ENCODE data around the gene GIMAP8. TPM values are rescaled to one million over a fixed set of nuclear protein-coding genes. Genes with fewer than 3 reads are reported as not detected.
"Not testable (repeated sequence)": the region's sequence is repeated elsewhere in the genome, so short reads cannot be mapped to it uniquely, and the experiment has no call there.

The GIMAP8 gene
- total RNA-seq, 1 experiment from 2014 or later = not detected

GRCh38 chr7:150464962-150465361 lies 14.5 kb downstream of the GIMAP8 start:
- DNase-seq (ENCODE audit: low spot score) = no peak

DNA sequence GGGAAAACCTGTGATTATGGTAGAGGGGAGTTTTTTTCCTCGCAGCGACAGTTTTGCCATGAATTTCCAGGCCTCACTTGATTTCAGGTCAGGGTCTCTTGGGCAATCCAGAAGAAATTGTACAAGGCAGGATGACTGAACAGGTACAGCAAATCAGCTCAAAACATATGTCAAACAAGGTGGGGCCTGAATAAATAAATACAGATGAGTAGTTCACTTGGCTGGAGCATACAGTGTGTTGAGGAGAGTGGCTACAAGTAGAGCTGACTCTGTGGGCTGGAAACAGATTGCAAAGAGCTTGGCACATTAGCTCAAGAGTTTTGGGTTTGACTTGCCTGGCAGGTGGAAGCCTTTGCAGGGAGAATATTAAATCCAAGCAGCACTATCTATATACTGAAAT lies 15.0 kb downstream of the GIMAP8 start:
- DNase-seq (ENCODE audit: low spot score) = no peak

GRCh38 chr7:150466477-150466876 lies 16.0 kb downstream of the GIMAP8 start:
- DNase-seq (ENCODE audit: low spot score) = no peak

DNA sequence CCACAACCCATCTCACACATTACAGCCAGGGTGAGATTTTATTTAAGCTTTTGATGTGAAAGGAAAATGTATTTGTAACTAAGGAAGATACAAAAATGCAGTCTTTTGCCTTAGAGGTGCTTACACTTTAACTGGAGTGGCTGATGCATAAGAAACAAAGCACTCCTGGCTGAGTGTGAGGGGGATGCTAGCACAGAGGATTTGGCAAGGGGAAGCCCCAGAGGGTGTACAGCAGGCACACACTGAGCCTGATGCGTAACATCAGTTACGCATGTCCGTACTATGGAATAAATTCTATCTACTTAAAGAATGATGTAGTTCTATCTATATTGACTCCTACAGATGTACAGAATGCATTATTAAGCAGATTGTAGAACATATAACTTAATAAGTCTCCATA lies 17.8 kb downstream of the GIMAP8 start:
- no peak for DNase-seq (ENCODE audit: low spot score)

- no peak for DNase-seq (ENCODE audit: low spot score)
Measured at GRCh38 chr7:150471886-150472285, 21.5 kb downstream of the GIMAP8 start.

GRCh38 chr7:150473902-150474301 lies 23.5 kb downstream of the GIMAP8 start:
- DNase-seq (ENCODE audit: low spot score) = no peak

DNA sequence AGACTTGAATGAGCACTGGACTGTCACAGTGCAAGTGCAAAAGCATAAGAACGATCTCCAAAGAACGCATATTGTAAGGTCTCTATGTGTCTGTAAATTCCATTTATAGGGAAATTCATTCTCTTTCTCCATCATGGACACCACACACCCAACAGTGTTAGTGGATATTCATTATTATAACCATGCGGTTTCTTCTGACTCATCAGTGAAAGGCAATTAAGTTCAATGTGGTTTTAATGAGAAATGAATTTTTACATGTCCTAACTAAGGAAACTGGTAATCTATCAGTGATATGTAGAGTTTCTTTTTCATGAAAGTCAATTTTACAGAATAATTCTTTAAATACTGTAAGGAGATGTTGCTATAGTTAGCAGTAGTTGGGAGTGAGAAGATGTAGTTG lies 25.9 kb downstream of the GIMAP8 start:
- no peak for DNase-seq (ENCODE audit: low spot score)

DNA sequence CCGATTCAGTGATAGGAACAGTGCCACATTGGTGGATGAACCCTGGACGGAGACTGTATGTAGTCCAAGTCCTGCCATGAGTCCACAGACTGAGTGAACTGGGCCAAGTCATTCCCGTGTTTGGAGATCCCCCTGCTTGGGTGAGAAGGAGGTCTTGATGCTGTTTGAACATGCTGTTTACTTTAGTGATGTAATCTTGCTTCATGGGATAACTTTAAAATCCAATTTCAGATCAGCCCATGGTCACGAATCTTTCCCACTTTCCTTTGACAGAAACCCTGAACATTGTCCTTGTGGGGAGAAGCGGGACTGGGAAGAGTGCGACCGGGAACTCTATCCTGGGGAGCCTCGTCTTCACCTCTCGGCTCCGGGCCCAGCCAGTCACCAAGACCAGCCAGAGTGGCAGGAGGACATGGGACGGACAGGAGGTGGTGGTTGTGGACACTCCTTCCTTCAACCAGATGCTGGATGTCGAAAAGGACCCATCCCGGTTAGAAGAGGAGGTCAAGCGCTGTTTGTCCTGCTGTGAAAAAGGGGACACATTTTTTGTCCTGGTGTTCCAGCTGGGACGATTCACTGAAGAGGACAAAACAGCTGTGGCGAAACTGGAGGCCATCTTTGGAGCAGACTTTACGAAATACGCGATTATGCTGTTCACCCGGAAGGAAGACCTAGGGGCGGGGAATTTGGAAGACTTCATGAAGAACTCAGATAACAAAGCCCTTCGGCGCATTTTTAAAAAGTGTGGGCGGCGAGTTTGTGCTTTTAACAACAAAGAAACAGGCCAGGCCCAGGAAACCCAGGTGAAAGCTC lies 26.6 kb downstream of the GIMAP8 start:
- DNase-seq (ENCODE audit: low spot score) = no peak

GRCh38 chr7:150479023-150479716 lies 28.7 kb downstream of the GIMAP8 start:
- no peak for DNase-seq (ENCODE audit: low spot score)

GRCh38 chr7:150481186-150481920 lies 30.9 kb downstream of the GIMAP8 start:
- no peak for DNase-seq (ENCODE audit: low spot score)

DNA sequence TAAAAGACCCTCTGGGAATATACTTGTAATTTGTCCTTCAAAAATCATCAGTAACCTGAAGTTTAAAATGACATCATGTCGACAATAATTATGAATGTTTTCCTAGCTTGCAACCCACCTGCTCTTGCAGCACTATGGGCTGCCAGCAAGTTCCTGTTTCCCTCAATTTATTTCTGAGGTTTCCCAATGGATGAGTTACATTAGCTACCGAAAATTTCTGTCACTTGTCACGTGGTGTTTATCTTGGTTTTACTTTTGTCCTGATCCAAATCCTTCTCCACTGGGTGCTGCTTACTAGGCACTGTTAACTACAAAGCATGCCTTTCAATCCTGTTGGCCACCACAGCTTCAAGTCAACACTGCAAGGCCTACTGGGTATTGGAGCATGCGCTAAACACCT lies 31.5 kb downstream of the GIMAP8 start:
- DNase-seq (ENCODE audit: low spot score) = no peak

DNA sequence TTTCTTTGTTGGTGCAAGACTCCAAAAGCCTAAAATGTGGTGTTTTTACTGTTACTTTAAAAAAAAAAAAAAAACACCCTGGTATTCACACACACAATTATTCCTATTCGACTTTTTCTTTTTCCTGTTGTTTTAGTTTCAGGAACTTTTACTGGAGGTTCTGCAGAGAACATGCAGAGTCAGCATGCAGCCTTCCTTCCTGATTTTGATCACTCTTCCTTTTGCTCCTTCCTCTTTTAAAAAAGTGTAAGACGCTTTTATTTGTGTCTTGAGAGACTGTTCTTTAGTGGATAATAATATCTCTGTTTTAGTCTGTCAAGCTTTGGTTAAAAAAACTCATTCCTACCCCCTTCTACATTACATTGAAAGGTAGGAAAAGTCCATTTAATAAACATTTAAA lies 33.1 kb downstream of the GIMAP8 start:
- not testable (repeated sequence) for DNase-seq (ENCODE audit: low spot score)

GRCh38 chr7:150484071-150484470 lies 33.6 kb downstream of the GIMAP8 start:
- DNase-seq (ENCODE audit: low spot score) = not testable (repeated sequence)

DNA sequence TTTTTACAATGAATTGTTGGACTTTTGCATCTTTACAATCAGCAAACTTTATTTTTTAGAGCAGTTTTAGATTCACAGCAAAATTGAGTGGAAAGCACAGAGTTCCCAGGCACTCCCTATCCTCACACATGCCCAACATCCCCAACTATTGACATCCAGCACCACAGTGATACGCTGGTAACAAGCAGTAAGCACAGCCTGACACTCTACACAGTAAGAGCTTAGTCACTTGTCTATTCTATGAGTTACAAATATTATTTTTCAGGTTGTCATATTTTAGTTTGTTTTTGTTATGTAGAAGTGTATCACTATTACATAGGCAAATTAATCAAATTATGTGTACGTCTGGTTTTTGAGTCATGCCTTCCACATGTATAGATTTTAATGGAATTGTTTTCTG lies 37.2 kb downstream of the GIMAP8 start:
- no peak for DNase-seq (ENCODE audit: low spot score)

GRCh38 chr7:150489782-150490181 lies 39.4 kb downstream of the GIMAP8 start:
- no peak for DNase-seq (ENCODE audit: low spot score)

DNA sequence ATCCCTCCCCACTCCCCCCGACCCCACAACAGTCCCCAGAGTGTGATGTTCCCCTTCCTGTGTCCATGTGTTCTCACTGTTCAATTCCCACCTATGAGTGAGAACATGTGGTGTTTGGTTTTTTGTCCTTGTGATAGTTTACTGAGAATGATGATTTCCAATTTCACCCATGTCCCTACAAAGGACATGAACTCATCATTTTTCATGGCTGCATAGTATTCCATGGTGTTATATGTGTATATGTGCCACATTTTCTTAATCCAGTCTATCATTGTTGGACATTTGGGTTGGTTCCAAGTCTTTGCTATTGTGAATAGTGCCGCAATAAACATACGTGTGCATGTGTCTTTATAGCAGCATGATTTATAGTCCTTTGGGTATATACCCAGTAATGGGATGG lies 43.0 kb downstream of the GIMAP8 start:
- not testable (repeated sequence) for DNase-seq (ENCODE audit: low spot score)

- no peak for DNase-seq (ENCODE audit: low spot score)
Measured at GRCh38 chr7:150502519-150502918, 52.1 kb downstream of the GIMAP8 start.

DNA sequence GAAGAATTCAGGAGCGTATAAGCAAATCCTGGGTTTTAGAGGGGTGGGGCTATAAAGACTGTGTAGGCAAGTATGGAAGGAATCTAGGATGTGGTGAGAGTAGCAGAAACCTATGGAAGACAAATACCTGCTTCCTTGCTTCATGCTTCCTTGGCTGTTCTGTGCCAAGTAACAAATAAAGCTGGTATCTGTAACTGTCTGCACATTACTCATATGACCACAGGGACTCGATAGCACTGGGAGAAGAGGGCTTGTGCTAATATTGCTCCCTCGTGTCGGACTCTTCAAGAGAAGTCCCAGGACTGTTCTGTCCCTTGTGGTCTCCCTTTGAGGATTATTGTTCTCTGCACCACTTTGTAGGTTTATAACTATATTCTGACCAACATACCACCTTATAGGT lies 52.7 kb downstream of the GIMAP8 start:
- no peak for DNase-seq (ENCODE audit: low spot score)

GRCh38 chr7:150503581-150503980 lies 53.2 kb downstream of the GIMAP8 start:
- no peak for DNase-seq (ENCODE audit: low spot score)

- no peak for DNase-seq (ENCODE audit: low spot score)
Measured at GRCh38 chr7:150507947-150508602, 57.6 kb downstream of the GIMAP8 start.

DNA sequence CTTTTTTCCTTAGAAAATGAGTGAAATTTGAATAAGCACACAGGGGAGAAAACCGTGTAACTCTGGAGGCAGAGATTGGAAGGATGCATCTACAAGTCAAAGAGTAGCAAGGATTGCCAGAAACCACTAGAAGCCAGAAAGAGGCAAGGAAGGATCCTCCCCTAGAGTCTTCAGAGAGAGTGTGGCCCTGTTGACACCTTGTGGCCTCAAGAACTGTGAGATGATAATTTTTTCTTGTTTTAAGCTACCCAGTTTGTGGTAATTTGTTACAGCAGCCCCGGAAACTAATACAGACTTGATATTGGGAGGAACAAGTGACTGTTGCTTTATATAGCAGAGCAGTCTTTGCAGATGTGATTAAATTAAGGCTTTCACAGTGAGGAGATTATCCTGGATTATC lies 60.6 kb downstream of the GIMAP8 start:
- DNase-seq (ENCODE audit: low spot score) = no peak

GRCh38 chr7:150513758-150514157 lies 63.3 kb downstream of the GIMAP8 start:
- no peak for DNase-seq (ENCODE audit: low spot score)
